T-helper 2 cell (primary cell): ENCODE measurements around the gene PRR14.
"Not testable (repeated sequence)": the region's sequence is repeated elsewhere in the genome, so short reads cannot be mapped to it uniquely, and the experiment has no call there.

Source experiments
- DNase-seq, 5 experiments: peaks; one replicate each; pipeline versions ENCODE4 v3.0.0 to v3.0.0-alpha.2; 2012 to 2022

Gene PRR14

GRCh38 chr16:30694926-30695693, 44.4 kb downstream of the PRR14 start:
- DNase-seq = peak in 1 of 5 experiments; percentile 18

GRCh38 chr16:30696646-30697045, 45.9 kb downstream of the PRR14 start:
- not testable (repeated sequence) for DNase-seq

DNA sequence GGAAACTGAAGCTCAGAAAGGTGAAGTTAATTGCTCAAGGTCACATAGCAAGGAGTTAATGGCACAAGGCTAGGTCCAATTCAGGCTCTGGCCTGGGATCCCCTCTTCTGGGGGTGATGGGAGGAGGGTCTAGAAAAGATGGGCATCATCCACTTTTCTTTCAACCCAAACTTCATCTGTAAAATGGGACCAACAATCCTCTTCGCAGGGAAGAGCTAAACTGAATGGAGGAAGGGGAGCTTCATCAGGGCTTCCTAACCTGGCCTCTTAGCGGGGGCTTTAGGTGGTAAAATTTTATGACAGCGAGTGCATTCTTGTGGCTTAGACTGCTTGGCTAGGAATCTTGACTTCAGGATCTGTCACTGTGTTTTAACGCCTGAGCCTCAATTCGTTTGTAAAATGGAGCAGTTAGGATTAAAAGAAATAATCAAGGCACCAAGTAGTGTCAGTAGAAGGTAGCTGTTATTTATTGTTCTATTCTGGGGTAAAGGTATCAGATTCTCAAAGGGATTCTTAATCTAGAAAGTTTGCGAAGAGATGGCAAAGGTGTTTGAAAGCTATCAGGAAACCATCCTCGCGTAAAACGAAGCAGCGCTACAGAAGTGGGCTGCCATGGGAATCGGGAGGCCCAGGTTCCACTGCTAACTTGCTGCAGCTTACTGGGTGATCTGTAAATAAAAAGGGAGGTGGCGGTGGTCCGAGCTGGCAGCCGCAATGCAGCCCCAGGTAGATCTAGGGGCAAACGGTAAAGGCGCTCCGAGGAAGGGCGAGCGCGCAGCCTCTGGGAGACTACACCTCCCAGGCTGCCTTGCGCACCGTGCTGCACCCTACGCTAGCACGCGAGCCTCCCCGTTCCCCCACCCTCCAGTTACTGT, 46.7 kb downstream of the PRR14 start:
- no peak for DNase-seq

DNA sequence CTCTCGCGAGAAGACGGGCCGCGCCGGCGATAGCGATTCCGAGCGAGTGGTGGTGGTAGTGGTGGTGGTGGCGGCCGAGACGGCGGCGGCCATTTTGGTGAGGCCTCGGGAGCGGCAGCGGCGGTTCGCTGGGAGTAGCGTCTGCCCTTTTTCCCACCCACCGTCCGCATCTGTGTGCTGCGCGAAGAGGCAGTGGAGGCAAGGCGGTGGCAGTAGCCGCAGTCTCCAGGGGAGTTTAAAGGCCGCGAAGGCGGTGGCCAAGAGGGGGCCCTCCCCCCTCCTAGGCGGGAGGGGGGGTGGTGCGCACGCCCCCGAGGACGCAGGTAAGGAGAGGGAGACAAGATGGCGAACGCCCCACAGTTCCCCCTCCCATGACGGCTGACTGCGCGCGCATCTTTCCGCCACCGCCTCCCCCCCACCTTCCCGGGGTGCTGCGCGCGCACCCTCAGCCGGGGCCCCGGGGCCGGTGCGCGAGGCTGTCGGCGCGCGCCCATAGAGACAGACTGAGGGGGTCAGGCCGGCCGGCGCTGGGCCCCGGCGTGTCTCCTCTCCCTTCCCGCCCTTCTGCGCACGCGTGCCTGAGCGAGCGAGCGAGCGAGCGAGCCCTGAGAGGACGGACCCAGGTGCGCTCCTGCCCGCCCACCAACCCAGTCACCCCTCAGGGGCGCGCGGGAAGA, 47.5 kb downstream of the PRR14 start:
- DNase-seq = peak; percentile 99

- DNase-seq = peak; percentile 45 to 88 (median 68)
Measured at GRCh38 chr16:30698816-30699614, 48.3 kb downstream of the PRR14 start, which contains the start of gene SRCAP. SRCAP (plus strand) TSS chr16:30699171; CDS start chr16:30700825, 1,654 bp downstream.

- no peak for DNase-seq
Measured at GRCh38 chr16:30699615-30700099, 48.9 kb downstream of the PRR14 start.

DNA sequence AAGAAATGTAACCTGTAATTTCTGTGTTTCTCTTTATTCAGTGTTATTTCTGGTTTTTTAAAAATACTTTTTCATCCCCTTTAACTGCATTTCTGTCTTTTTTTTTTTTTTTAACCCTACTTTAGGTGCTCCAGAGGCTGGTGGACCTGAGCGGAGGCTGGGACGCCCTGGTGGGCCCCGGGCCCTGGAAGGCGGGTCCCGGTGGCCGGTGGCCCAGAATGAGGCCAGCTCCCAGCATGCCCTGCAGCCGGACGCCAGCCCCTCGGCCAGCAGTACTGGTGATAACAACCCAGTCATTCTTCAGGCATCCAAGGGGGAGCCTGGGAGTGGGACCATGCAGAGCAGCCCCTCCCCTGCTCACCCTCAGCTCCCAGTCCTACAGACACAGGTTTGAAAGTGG, 49.7 kb downstream of the PRR14 start:
- no peak for DNase-seq

- DNase-seq = no peak
Measured at GRCh38 chr16:30700971-30701370, 50.2 kb downstream of the PRR14 start.

DNA sequence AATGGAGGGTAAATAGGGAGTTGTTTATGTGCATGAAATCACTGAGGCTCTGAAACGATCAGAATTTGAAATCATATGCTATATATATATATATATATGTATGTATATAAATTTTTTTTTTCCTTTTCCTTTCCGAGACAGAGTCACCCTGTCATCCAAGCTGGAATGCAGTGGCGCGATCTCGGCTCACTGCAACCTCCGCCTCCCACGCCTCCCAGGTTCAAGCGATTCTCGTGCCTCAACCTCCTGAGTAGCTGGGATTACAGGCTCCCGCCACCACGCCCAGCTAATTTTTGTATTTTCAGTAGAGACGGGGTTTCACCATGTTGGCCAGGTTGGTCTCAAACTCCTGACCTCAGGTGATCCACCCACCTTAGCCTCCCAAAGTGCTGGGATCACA, 52.3 kb downstream of the PRR14 start:
- DNase-seq = not testable (repeated sequence)

DNA sequence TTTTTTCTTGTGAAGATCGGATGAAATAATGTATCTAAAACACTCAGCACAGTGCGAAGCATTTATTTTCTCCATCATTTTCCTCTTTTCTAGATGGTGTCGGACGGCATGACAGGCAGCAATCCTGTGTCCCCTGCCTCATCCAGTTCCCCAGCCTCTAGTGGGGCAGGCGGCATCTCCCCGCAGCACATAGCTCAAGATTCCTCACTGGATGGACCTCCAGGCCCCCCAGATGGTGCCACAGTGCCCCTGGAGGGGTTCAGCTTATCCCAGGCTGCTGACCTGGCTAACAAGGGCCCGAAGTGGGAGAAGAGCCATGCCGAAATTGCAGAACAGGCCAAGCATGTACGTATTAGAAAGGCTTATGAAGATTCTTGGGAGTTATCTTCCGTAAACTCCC, 53.2 kb downstream of the PRR14 start:
- no peak for DNase-seq
